Stimulated activated CD8-positive, alpha-beta memory T cell treated with anti-CD3 and anti-CD28 coated beads, Interleukin-12 subunit alpha, Interleukin-12 subunit beta, amount 100 ng/mL, for 4 hours (primary cell): ENCODE data around the gene ZNF839.
A peak's percentile ranks its signal among the peaks of the same experiment; 100 is the strongest.
"Not testable (repeated sequence)": the region's sequence is repeated elsewhere in the genome, so short reads cannot be mapped to it uniquely, and the experiment has no call there.

Experiments
- DNase-seq: peaks from one replicate; pipeline ENCODE4 v3.0.0-alpha.2; 2020; ENCODE audit warnings: low read depth

The ZNF839 gene

DNA sequence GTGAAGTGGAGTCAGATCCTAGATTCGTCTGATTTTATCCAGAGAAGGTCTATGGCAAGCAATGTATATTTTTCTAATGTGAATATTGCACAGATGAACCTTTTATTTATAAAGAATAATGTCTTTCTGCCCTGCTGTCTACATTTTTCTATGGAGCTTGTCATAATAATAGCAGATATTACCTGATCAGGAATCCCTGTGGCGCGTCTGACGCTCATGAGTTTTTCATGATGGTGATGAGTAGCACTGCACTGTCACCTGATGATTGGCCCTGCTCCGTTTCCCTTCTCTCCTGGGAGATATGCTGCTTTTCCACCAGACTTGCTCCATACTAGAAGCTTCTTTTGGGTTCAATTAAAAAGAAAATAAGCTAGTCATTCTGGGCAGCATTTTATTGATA is 22.7 kb downstream of the ZNF839 start:
- no peak for DNase-seq

- DNase-seq: no peak
Measured at GRCh38 chr14:102344084-102344483, 24.5 kb downstream of the ZNF839 start.

DNA sequence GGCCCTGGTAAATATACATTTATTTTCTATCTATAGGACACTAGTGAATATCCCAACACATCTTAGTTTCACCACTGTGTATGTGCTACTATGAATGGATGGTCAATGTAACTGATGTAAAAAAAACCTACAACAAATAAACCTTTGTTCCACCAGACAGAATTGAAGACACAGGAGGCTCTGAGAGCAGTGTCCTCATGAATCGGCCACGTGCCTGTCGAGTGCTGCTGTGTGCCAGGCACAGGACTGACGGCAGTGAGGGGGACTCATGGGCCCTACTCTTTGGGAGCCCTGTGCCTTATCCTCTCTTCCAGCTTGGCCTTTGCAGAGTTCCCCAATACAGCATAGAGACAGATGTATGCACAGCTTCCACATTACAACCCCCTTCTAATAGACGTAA is 24.9 kb downstream of the ZNF839 start:
- no peak for DNase-seq

DNA sequence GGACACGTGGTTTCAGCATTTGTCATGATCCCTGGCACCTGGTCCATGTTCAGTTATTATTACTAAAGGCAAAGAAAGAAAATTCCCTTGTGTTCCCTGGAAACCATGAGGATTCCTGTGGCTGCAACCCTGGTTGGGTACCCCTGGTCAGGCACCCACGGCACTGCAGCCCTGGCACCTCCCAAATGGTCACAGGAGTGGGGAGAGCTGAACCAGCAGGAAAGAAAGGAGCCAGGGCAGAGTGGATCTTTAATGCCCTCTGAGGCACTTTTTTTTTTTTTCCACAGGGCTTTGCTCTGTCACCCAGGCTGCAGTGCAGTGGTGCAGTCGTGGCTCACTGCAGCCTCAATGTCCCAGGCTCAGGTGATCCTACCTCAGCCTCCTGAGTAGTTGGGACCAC is 25.7 kb downstream of the ZNF839 start:
- no peak for DNase-seq

GRCh38 chr14:102346645-102347044 is 27.1 kb downstream of the ZNF839 start:
- no peak for DNase-seq

DNA sequence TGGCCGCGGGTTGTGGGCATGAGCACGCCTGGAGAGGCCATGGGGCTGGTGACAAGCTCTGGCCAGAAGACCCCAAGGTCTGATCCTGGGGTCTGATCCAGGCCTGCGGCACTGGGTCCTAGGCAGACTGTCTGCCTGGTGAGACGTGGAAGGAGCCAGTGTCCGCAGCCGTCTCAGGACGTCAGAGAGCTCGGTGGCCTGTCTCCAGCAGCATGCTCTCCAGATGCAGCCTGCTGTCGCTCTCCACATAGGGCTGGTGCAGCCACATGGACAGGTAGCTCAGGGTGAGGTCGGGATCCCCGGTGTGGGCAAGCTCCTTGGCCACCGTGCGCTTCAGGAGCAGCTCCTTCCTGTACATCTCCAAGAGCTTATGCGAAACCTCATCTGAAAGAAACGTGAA is 28.8 kb downstream of the ZNF839 start:
- no peak for DNase-seq

- no peak for DNase-seq
Measured at GRCh38 chr14:102351023-102351422, 31.5 kb downstream of the ZNF839 start.

- not testable (repeated sequence) for DNase-seq
Measured at GRCh38 chr14:102351593-102351992, 32.0 kb downstream of the ZNF839 start.

DNA sequence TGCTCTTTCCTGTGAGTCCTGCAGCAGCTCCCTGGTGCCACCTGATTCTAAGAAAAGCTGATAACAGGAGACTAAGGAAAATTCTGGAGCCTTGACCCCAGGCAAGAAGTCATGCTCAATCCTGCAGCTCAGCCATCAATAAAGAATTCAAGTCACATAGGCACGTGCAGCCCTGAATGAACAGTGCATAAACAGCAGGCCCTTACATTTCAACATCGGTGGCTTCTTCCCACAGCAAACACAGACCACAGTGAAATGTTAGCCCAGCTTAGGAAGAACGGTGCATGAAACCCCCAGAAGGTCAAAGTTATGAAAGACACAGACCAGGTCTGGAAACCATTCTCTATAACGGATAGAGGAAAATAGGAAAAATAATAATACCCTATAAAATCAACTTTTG is 32.7 kb downstream of the ZNF839 start:
- no peak for DNase-seq

DNA sequence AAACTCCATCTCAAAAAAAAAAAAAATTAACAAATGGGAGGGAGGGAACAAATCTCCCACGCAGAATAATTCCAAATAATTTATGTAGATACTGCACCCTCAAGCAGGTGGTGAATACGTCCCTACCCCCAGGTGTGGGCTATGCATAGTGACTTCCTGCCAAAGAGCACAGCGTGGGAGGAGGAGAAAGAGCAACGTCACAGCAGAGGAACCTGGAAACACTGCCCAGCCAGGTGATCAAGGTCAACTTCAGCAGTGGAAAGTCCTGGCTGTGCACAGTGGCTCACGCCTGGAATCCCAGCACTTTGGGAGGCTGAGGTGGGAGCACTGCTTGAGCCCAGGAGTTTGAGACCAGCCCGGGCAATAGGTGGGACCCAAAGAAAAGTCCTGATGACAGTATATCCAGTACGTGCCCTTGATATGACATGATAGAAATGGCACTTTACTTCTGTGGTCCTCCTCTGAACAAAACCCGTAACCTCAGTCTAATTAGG is 33.6 kb downstream of the ZNF839 start:
- DNase-seq: no peak

GRCh38 chr14:102356280-102356679 is 36.7 kb downstream of the ZNF839 start:
- no peak for DNase-seq

DNA sequence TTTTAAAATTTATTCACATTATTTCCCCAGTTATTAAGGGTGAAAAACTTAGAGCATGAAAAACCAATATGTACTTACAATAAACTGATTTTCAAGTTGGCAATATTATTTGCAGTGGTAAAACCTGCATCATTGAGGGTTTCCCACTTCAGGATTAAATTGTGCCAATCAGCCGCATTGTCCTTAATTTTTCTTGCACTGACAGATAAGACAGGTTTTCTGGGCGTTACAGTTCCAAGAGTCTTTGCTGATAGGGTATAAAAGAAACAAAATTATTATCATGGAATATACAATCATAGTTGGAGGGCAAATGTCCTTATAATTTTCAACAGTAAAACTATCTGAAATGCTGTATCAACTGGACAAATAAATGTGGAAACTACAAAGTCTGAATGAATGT is 39.8 kb downstream of the ZNF839 start:
- no peak for DNase-seq

- no peak for DNase-seq
Measured at GRCh38 chr14:102360388-102360787, 40.8 kb downstream of the ZNF839 start.

- DNase-seq: no peak
Measured at GRCh38 chr14:102362084-102362483, 42.5 kb downstream of the ZNF839 start.

DNA sequence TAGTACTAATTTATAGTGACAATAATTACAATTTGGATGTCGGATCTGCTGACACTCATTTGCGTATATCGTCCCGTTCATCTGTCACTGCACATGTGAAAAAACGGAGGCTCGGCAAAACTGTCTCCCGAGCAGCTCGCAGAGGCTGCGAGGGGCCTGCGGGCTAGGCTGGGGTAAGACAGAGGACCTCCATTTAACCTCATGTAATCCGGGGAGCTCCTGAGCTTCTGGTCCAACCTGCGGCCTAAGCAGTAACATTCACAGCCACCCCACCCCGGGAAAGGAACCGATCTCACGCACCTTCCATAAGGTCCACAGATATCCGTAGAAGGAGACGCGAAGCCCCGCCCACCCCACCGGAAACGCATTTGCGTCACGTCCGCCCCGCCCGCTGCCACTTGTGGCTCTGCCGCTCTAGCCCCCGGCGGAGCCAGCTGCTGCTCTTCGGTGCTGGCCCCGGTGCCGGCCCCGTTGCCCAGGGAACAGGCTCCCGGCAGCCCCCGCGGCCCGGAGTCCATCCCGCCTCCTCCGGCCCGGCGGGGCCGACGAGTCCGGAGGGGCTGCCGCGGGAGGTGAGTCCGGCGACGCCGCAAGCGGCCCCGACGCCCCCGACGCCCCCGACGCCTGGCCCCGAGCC is 43.1 kb downstream of the ZNF839 start, which contains the start of the genes CINP and TECPR2:
CINP (minus strand) TSS at position 346 of the 637 bp plus-strand sequence; CDS start at position 307, 39 bp downstream.
TECPR2 (plus strand) TSS at position 397 of the 637 bp plus-strand sequence. CDS start 13,781 bp downstream, outside the sequence.
- DNase-seq: peak; percentile 92

- DNase-seq: peak; percentile 6
Measured at GRCh38 chr14:102363182-102363943, 43.8 kb downstream of the ZNF839 start.

- DNase-seq: no peak
Measured at GRCh38 chr14:102370305-102370809, 50.8 kb downstream of the ZNF839 start.

- no peak for DNase-seq
Measured at GRCh38 chr14:102371361-102371760, 51.8 kb downstream of the ZNF839 start.

GRCh38 chr14:102373110-102373509 is 53.6 kb downstream of the ZNF839 start:
- no peak for DNase-seq

GRCh38 chr14:102374264-102374663 is 54.7 kb downstream of the ZNF839 start:
- DNase-seq: no peak

- DNase-seq: no peak
Measured at GRCh38 chr14:102375119-102375518, 55.6 kb downstream of the ZNF839 start.

DNA sequence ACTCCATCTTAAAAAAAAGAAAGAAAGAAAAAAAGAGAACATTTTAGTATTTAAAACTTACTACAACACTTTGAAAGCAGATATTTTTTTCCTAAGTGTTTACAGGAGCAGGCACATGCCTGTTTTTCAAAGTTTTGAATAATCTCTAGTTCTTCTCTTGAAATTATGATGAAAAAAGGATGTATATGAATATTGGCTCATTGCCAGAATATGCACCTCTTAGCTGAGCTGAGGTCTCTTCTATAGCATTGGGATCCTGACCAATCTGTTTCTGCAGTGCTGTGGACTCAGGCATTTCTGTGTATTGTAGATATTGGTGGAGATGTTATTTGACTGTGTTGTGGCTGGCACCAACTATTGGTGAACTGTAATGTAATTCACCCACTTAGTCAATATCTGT is 58.1 kb downstream of the ZNF839 start:
- no peak for DNase-seq

- DNase-seq: no peak
Measured at GRCh38 chr14:102378830-102379229, 59.3 kb downstream of the ZNF839 start.
